ENCODE results near the gene TMEM131. TPM values are rescaled to one million over a fixed set of nuclear protein-coding genes. Genes with fewer than 3 reads are reported as not detected.
"Not testable (repeated sequence)": the region's sequence is repeated elsewhere in the genome, so short reads cannot be mapped to it uniquely, and the experiment has no call there.

The TMEM131 gene
- total RNA-seq, 2 experiments from 2014 or later, result 39.7 to 40.6 TPM

- H3K27ac Mint-ChIP-seq, result no peak overlapping the region
- H3K9me3 Mint-ChIP-seq, result peaks cover 23% of the 10 kb centered on the region
- no peaks in the 10 kb centered on the region for H3K27me3 Mint-ChIP-seq
- H3K4me3 Mint-ChIP-seq, result no peak overlapping the region
- H3K36me3 Mint-ChIP-seq (ENCODE audit: low read depth), result peaks cover 20% of the 10 kb centered on the region
- ChIA-PET POLR2A (no interaction called here), CTCF (no interaction called here)
- H3K4me1 Mint-ChIP-seq, result peaks cover 31% of the 10 kb centered on the region
- no peak for DNase-seq
Observed at GRCh38 chr2:97970293-97971060, 25.3 kb downstream of the TMEM131 start.

- Mint-ChIP-seq H3K27me3 (no peaks in the 10 kb centered on the region), H3K4me1 (peaks cover 34% of the 10 kb centered on the region), H3K27ac (no peak overlapping the region), H3K4me3 (no peak overlapping the region), H3K9me3 (peaks cover 15% of the 10 kb centered on the region), H3K36me3 (ENCODE audit: low read depth) (peaks cover 11% of the 10 kb centered on the region)
- no peak for DNase-seq
- ChIA-PET POLR2A (no interaction called here), CTCF (interaction anchor here (0.6 kb wide), 1 partner anchor 252 kb away, joined by 3 read pairs; no protein-coding TSS in a partner anchor)
Observed at GRCh38 chr2:97969081-97970067, 26.4 kb downstream of the TMEM131 start.

- POLR2A ChIA-PET, result no interaction called here
- no peak overlapping the region for H3K4me3 Mint-ChIP-seq
- peaks cover 3% of the 10 kb centered on the region for H3K9me3 Mint-ChIP-seq
- CTCF ChIA-PET, result interaction anchor here (0.6 kb wide), 1 partner anchor 169 kb away, joined by 4 read pairs; no protein-coding TSS in a partner anchor
- no peaks in the 10 kb centered on the region for H3K27me3 Mint-ChIP-seq
- DNase-seq, result no peak
- peaks cover 3% of the 10 kb centered on the region for H3K36me3 Mint-ChIP-seq (ENCODE audit: low read depth)
- no peak overlapping the region for H3K27ac Mint-ChIP-seq
- peaks cover 37% of the 10 kb centered on the region for H3K4me1 Mint-ChIP-seq
Observed at GRCh38 chr2:97967931-97968627, 27.7 kb downstream of the TMEM131 start.

- H3K9me3 Mint-ChIP-seq, result no peaks in the 10 kb centered on the region
- DNase-seq, result no peak
- H3K4me1 Mint-ChIP-seq, result peaks cover 44% of the 10 kb centered on the region
- CTCF ChIA-PET, result interaction anchor here (0.6 to 1.0 kb wide), 3 partner anchors 9 to 170 kb away, joined by 3 to 4 read pairs (median 4); no protein-coding TSS in a partner anchor
- no peak overlapping the region for H3K4me3 Mint-ChIP-seq
- peaks cover 3% of the 10 kb centered on the region for H3K36me3 Mint-ChIP-seq (ENCODE audit: low read depth)
- no peak overlapping the region for H3K27ac Mint-ChIP-seq
- H3K27me3 Mint-ChIP-seq, result no peaks in the 10 kb centered on the region
- POLR2A ChIA-PET, result no interaction called here
Observed at GRCh38 chr2:97967216-97967592, 28.5 kb downstream of the TMEM131 start.

DNA sequence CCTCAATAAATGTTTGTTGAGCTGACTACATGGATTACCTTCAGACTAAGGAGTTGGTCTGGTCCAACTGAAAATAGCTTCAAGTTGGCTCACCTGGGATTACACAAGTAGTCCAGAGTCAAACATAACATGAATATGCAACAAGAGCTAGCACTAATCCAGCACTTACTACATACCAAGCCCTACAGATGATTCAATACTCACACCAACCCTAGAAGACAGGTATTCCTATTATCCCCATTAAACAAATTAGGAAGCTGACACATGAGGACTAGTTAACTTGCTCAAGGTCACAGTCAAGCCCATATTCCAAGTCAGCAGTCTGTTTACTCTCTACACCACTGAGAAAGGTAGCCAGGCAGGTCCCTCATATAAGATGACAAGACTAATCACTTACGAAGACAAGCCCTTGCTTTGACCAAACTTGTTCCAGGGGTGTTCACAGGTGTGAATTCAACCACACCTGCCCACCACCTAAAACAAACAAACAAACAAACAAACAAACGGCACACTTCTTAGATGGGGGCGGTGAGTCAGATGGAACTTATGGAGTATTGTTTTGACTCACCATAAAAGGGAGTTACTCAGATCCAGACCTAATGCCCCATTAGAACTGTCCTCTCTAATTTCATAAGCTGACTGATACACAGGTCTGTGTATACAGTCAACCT lies 29.1 kb downstream of the TMEM131 start:
- Mint-ChIP-seq H3K9me3 (no peaks in the 10 kb centered on the region), H3K4me1 (peaks cover 44% of the 10 kb centered on the region), H3K27ac (no peak overlapping the region), H3K27me3 (no peaks in the 10 kb centered on the region), H3K36me3 (ENCODE audit: low read depth) (peaks cover 3% of the 10 kb centered on the region), H3K4me3 (no peak overlapping the region)
- ChIA-PET CTCF (interaction anchor here (0.6 to 1.0 kb wide), 2 partner anchors 9 to 34 kb away, joined by 3 to 4 read pairs; no protein-coding TSS in a partner anchor), POLR2A (no interaction called here)
- no peak for DNase-seq

DNA sequence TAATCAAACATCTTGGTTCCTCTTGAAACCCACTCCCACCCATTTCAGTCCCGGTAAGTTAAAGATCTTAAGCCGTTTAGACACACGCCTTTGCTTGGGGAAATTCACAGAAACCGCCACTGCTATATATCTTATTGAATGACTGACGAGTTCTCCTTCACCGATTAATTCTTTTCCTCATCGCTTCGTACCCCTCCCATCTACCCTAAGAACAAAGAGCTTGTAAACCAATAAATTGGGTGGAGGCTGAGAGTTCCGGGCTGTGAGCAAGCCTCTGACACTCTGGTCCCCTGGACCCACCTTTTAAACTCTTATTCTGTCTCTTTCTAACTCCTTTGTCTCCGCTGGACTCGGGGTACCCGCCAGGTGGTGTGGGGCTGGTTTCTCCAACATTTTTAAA lies 30.6 kb downstream of the TMEM131 start:
- CTCF ChIA-PET, result no interaction called here
- POLR2A ChIA-PET, result no interaction called here
- H3K36me3 Mint-ChIP-seq (ENCODE audit: low read depth), result peaks cover 8% of the 10 kb centered on the region
- no peak for DNase-seq
- peaks cover 3% of the 10 kb centered on the region for H3K9me3 Mint-ChIP-seq
- no peaks in the 10 kb centered on the region for H3K27me3 Mint-ChIP-seq
- H3K4me3 Mint-ChIP-seq, result no peak overlapping the region
- no peak overlapping the region for H3K27ac Mint-ChIP-seq
- peaks cover 43% of the 10 kb centered on the region for H3K4me1 Mint-ChIP-seq

DNA sequence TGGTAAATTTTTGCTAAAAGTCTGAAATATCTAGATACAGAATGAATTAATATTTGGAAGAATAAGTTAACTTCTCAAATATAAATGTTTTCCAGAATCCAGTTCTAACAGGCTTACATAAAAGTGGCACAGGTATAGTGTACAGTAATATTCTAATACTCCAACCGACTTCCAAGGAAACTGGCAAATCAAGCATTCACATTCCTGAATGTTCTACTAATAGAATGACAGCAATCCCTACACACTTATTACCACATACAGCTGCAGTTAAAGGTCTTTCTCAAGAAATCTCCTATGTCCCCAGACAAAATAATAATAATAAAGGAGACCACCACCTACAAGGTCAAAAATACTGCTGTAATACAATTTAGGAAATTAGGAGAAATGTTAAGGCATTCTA lies 31.9 kb downstream of the TMEM131 start:
- CTCF ChIA-PET, result no interaction called here
- H3K27ac Mint-ChIP-seq, result no peak overlapping the region
- peaks cover 8% of the 10 kb centered on the region for H3K36me3 Mint-ChIP-seq (ENCODE audit: low read depth)
- POLR2A ChIA-PET, result no interaction called here
- no peak for DNase-seq
- H3K4me3 Mint-ChIP-seq, result no peak overlapping the region
- no peaks in the 10 kb centered on the region for H3K27me3 Mint-ChIP-seq
- H3K9me3 Mint-ChIP-seq, result peaks cover 4% of the 10 kb centered on the region
- H3K4me1 Mint-ChIP-seq, result peaks cover 35% of the 10 kb centered on the region

DNA sequence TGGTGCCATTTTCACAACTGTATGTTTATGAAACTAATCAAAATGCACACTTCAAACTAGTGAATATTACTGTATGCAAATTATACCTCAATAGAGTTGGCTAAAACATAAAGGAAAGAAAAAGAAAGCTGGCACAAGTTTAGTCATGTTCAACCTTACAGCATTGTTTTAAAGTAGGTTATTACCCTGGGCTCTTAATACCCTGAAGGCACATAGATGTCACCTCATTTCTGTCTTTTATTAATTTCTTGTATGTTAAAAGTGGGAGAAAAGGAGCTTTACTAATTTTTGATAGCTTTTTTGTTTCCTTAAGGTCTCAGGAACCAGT lies 32.7 kb downstream of the TMEM131 start:
- no peak overlapping the region for H3K4me3 Mint-ChIP-seq
- DNase-seq, result no peak
- H3K9me3 Mint-ChIP-seq, result peaks cover 4% of the 10 kb centered on the region
- CTCF ChIA-PET, result interaction anchor here (0.6 kb wide), 1 partner anchor 984 kb away, joined by 3 read pairs; no protein-coding TSS in a partner anchor
- peaks cover 11% of the 10 kb centered on the region for H3K36me3 Mint-ChIP-seq (ENCODE audit: low read depth)
- H3K27ac Mint-ChIP-seq, result no peak overlapping the region
- H3K27me3 Mint-ChIP-seq, result no peaks in the 10 kb centered on the region
- H3K4me1 Mint-ChIP-seq, result peaks cover 40% of the 10 kb centered on the region
- POLR2A ChIA-PET, result no interaction called here

GRCh38 chr2:97961534-97961933 lies 34.2 kb downstream of the TMEM131 start:
- H3K36me3 Mint-ChIP-seq (ENCODE audit: low read depth), result peaks cover 11% of the 10 kb centered on the region
- CTCF ChIA-PET, result no interaction called here
- H3K4me1 Mint-ChIP-seq, result peaks cover 36% of the 10 kb centered on the region

DNA sequence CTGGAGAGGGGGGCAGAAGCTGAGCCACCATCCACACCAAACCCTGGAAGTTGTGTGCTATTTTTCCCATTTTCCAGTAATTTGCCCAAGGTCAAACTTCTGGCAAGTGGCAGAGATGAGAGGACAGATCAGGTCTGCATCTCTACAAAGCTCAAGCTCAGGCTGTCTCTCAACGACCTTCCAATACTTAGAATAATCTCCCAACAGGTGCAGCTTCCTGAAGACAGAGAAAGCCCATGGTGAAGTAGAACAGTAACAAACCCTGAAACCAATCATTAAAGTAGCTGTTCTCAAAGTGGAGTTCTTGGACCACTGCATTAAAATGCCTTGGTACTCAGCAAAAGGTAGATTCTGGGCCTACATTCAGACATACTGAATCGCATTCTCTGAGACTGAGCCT lies 37.6 kb downstream of the TMEM131 start:
- POLR2A ChIA-PET, result no interaction called here
- no peak for DNase-seq
- H3K4me3 Mint-ChIP-seq, result no peak overlapping the region
- peaks cover 4% of the 10 kb centered on the region for H3K9me3 Mint-ChIP-seq
- CTCF ChIA-PET, result interaction anchor here (0.7 to 1.3 kb wide), 3 partner anchors 8 to 66 kb away, joined by 3 to 7 read pairs (median 3); no protein-coding TSS in a partner anchor
- peaks cover 11% of the 10 kb centered on the region for H3K36me3 Mint-ChIP-seq (ENCODE audit: low read depth)
- no peaks in the 10 kb centered on the region for H3K27me3 Mint-ChIP-seq
- no peak overlapping the region for H3K27ac Mint-ChIP-seq
- H3K4me1 Mint-ChIP-seq, result peaks cover 42% of the 10 kb centered on the region

More at GRCh38 chr2:97961534-97961933, 34.2 kb downstream of the TMEM131 start:
- Mint-ChIP-seq H3K9me3 (peaks cover 4% of the 10 kb centered on the region), H3K4me3 (no peak overlapping the region), H3K27ac (no peak overlapping the region), H3K27me3 (no peaks in the 10 kb centered on the region)
- no peak for DNase-seq
- POLR2A ChIA-PET, result no interaction called here

GRCh38 chr2:97957432-97958183 lies 38.1 kb downstream of the TMEM131 start:
- CTCF ChIA-PET, result interaction anchor here (0.7 to 1.3 kb wide), 2 partner anchors 9 to 67 kb away, joined by 3 read pairs; no protein-coding TSS in a partner anchor

DNA sequence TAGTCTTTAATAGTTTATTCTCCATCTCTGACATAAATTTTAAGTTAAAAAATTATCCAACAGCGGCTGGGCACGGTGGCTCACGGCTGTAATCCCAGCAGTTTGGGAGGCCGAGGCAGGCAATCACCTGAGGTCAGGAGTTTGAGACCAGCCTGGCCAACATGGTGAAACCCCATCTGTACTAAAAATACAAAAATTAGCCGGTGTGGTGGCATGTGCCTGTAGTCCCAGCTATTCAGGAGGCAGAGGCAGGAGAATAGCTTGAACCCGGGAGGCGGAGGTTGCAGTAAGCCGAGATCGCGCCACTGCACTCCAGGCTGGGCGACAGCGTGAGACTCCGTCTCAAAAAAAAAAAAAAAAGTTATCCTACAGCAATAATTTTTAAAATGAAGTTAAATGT lies 39.0 kb downstream of the TMEM131 start:
- CTCF ChIA-PET, POLR2A ChIA-PET, H3K27ac Mint-ChIP-seq, H3K9me3 Mint-ChIP-seq, H3K27me3 Mint-ChIP-seq, DNase-seq, H3K4me3 Mint-ChIP-seq: not testable (repeated sequence)
- H3K36me3 Mint-ChIP-seq (ENCODE audit: low read depth), result peaks cover 11% of the 10 kb centered on the region
- peaks cover 35% of the 10 kb centered on the region for H3K4me1 Mint-ChIP-seq

More at GRCh38 chr2:97957432-97958183, 38.1 kb downstream of the TMEM131 start:
- H3K27ac Mint-ChIP-seq, result no peak overlapping the region
- H3K4me3 Mint-ChIP-seq, result no peak overlapping the region
- H3K36me3 Mint-ChIP-seq (ENCODE audit: low read depth), result peaks cover 11% of the 10 kb centered on the region
- no peaks in the 10 kb centered on the region for H3K27me3 Mint-ChIP-seq
- H3K4me1 Mint-ChIP-seq, result peaks cover 36% of the 10 kb centered on the region
- peaks cover 4% of the 10 kb centered on the region for H3K9me3 Mint-ChIP-seq
- POLR2A ChIA-PET, result no interaction called here
- no peak for DNase-seq

All from activated CD4-positive, alpha-beta T cell treated with anti-CD3 and anti-CD28 coated beads, Interleukin-2, amount 10 ng/mL, durations not matched to agents 7 days and 5 days (primary cell).